ENCODE measurements around the gene RHBDL1. TPM values are rescaled to one million over a fixed set of nuclear protein-coding genes. Genes with fewer than 3 reads are reported as not detected.
"Not testable (repeated sequence)": the region's sequence is repeated elsewhere in the genome, so short reads cannot be mapped to it uniquely, and the experiment has no call there.

RHBDL1 gene
- total RNA-seq, 1 donor from 2014 or later: 0.94 TPM

- no peak for DNase-seq (ENCODE audit: low read depth)
Observed at GRCh38 chr16:684961-685696, 9.7 kb downstream of the RHBDL1 start.

- DNase-seq (ENCODE audit: low read depth): no peak
Observed at GRCh38 chr16:685967-686366, 10.5 kb downstream of the RHBDL1 start.

DNA sequence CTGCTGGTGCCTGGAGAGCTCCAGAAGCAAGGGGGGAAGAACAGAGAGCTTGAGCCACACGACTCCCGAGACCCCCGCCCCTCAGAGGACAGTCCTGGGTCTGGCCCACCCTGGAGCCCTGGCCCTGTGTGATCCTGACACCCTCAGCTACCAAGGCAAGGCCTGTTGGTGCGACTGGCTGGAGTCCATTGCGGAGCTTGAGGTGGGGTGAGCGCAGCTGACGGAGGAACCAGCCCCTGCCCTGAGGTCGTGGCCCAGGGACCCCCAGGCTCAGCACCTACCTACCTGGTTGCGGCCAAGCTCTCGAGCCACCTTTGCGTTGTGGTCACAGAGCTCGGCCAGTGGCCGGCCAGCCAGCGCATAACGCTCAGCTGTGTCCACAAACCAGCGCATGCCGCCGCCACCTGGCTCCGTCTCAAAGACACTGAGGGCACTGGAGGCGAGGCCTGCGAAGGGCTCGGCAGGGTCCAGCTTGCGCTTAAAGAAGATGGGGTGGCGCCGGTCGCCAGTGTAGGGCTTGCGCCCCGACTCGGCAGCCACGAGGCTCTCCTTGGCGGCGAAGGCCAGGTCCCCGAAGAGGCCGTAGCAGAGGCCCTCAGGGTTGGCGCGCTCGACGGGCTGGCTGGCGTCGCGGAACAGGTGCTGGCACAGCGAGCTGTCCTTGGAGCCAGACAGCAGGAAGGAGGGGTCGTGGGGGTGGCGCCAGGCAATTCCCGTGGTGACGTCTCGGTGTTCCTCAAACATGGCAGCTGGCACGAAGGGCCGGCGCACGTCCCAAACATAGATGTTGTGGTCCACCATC lies 11.2 kb downstream of the RHBDL1 start:
- DNase-seq (ENCODE audit: low read depth): no peak

DNA sequence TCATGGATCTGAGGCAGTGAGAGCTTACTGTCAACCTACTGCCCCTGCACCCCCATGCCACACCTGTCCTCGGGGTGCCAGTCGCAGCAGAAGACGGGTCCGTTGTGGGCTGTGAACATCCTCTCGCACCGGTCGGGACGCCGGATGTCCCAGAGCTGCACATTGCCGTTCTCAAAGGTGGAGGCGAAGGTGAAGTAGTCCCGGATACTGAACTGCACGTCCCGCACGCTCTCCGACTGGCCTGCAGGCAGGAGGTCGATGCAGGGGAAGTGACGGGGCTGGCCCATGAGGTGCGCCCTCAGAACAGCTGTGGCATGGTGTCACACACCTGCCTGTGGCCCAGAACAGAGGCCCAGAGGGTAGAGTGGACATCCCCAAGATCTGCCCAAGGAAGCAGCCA lies 12.0 kb downstream of the RHBDL1 start:
- DNase-seq (ENCODE audit: low read depth): no peak

DNA sequence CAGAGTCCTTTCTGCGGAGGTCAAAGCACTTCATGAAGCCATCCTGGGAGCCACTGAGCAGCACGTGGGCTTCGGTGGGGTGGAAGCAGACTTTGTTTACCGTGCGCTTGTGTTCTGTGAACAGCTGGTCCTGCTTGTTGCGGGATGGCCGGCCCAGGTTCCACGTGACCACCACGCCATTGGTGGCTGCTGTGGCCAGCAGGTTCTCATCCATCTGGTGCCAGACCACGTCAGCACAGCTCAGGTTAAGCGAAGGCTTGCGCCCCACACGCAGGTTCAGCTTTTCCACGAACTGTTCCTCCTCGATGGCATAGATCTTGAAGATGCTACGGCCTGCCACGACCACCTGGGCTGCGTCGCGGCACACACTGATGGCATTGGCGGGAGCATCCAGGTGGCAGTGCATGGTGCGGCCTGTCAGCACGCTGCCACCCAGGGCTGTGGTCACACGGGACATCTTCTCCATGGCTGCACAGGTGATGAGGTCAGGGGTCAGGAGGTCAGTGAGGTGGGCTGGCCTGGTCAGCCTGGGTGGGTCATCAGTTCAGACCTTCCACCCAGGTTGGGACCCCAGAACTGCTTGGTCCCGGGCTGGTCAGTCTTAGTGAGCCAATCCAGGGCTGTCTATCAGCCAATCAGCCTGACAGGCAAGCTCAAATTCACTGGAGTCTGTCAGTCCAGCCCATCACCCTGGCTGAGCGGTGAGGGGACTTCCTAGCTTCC lies 13.9 kb downstream of the RHBDL1 start:
- no peak for DNase-seq (ENCODE audit: low read depth)

GRCh38 chr16:691242-691641 lies 15.8 kb downstream of the RHBDL1 start:
- not testable (repeated sequence) for DNase-seq (ENCODE audit: low read depth)

- DNase-seq (ENCODE audit: low read depth): no peak
Observed at GRCh38 chr16:692356-693108, 17.1 kb downstream of the RHBDL1 start.

- DNase-seq (ENCODE audit: low read depth): no peak
Observed at GRCh38 chr16:693364-693763, 17.9 kb downstream of the RHBDL1 start.

- DNase-seq (ENCODE audit: low read depth): no peak
Observed at GRCh38 chr16:693766-694165, 18.3 kb downstream of the RHBDL1 start.

GRCh38 chr16:694187-694862 lies 18.9 kb downstream of the RHBDL1 start:
- no peak for DNase-seq (ENCODE audit: low read depth)

DNA sequence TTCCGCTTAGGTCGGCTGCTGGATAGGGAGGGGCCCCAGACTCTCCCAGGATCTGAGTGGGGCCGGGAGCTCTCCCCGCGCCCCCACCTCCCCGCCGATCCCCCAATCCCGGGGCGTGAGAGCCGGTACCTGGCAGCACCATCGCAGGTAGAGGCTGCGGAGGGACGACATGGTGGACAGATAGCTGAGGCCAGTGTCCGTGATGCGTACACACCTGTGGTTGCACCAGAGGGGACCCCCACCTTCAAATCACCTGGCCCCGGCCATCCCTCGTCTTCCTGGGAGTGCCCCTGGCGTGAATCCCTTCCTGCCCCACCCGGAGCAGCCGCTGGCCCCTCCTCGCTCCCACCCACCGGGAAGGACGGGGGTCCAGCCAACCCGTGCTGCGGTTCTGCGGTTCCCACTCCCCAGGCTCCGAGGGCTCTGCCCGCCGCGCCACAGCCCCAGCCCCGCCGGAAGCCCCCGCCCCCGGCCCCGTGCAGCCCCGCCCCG lies 19.4 kb downstream of the RHBDL1 start:
- no peak for DNase-seq (ENCODE audit: low read depth)

- peak; percentile 44 for DNase-seq (ENCODE audit: low read depth)
Observed at GRCh38 chr16:695355-696089, 20.1 kb downstream of the RHBDL1 start.

- no peak for DNase-seq (ENCODE audit: low read depth)
Observed at GRCh38 chr16:698911-699671, 23.6 kb downstream of the RHBDL1 start.

DNA sequence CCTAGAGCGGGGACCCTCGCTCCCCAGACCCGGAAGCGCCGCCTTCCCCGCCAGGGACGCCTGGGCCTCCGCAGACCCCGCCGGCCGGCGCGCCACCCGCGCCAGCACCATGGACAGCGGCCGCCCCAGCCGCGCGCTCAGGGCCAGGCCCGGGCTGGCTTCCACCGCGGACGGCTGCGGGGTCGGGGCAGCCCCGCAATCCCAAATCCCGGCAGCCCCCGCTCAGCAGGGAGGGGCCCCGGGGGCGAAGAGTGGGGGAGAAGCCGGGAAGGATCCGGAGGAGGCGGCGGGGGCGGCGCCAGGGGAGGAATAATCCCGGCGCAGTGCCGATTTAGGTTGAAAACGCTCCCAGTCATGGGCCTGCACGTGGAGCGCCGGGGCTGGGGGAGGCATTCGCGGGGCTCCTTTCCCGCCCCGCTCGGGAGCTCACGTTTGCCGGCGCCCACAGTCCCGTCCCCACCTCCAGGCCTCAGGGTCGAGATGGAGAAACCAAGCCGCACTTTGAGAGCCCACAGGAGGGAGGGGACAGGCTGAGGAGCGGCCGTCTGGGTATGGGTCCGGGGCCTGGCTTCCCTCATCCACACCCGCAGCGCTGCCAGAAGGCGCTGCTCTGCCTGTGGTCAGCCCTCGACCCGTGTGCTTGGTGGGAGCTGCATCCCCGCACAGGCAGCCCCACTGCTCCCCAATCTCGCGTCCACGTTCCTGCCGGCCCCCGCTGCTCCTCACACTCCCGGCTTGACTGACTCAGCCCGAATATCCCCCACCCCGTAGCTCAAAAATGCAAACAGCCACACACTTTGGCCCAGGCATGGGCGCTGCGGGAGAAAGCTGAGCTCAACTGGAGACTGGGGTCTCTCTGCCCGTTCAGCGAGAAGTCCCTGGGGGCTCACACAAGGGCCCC lies 25.5 kb downstream of the RHBDL1 start:
- no peak for DNase-seq (ENCODE audit: low read depth)

DNA sequence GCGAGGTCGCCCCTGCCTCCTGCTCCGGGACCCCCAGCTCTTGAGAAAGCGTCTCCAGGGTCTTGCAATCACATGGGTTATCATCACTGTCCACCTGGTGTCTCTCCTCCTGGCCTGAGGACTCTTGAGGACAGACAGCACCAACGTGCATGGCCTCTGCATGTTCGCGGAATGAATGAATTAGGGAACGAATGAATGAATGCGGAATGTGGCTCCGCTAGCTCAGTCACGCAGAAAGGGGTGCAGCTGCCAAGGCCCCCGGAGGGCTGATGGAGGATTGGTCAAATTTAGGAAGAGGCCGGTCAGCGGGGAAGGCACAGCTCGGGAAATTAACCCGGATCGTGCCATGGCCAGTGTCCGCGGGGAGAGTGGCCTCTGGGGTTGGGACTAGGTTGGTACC lies 26.9 kb downstream of the RHBDL1 start:
- DNase-seq (ENCODE audit: low read depth): no peak

DNA sequence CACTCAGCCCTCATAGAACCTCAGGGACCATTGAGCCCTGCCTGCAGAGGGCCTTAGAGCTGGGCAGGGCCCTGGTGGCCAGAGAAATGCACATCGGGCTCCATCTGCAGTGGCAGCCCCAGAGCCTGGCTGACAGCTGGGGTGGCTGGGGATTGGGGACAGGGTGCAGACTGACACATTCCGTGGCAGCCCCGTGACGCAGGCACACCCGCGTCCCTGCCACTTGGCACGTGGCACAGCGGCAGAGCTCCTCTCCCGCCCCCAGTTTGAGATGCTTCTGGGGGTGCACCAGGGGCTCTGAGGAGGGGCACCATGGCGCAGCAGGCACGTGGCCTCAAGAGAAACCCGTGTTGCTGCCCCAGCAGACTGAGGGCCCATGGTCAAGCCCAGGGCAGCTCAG lies 27.9 kb downstream of the RHBDL1 start:
- no peak for DNase-seq (ENCODE audit: low read depth)

- no peak for DNase-seq (ENCODE audit: low read depth)
Observed at GRCh38 chr16:704047-704446, 28.6 kb downstream of the RHBDL1 start.

DNA sequence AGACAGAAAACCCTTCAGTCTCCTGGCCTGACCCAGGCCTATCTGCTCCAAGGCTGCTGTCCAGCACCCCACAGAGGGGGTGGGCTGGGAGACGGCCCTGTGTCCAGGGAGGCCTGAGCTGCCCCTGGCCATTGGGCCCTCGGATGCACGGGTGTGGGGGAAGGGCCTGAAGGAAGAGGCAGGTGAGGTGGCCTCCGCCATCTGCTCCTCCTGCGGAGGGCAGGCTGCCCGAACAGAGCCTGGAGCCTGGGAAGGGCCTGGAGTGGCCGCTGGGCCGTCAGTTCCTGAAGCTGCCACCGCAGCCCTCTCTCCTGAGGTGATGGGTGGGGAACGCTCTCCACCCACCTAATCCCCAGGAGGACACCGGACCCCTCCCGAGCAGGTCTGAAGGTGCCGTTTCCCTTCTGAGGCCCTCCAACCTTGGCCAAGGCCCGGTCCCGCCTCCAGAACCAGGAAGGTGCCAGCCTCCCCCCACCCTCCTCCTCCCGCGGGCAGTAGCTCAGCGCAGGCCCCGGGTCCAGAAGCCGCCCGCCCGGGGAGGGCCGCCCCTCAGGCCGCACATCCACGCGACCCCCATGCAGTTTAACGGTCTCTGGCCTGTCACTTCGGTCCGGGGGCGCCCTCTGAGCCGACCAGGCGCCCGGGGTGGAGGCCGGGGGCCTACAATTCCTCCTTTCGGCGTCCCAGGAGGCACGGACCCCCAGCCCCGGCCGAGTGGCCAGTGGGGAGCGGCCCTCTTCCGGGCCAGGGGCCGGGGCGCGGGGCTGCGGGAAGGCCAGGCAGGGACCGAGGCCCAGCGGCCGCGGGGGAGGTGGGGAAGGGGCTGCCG lies 29.3 kb downstream of the RHBDL1 start:
- no peak for DNase-seq (ENCODE audit: low read depth)
